BLaER1 treated with 17β-estradiol and CSF1 and Interleukin-3, amounts not matched to agents 10 nM and 100 nM (cell line): Measurements from ENCODE around the gene CNTLN.
"Not testable (repeated sequence)": the region's sequence is repeated elsewhere in the genome, so short reads cannot be mapped to it uniquely, and the experiment has no call there.

ENCODE experiments used
- H3K27ac ChIP-seq, 11 experiments: shearing (Covaris generic); formaldehyde crosslinking; 2 replicates each; pipeline ENCODE4 v1.8.1; 2022
- H3K27me3 ChIP-seq, 11 experiments: shearing (Covaris generic); formaldehyde crosslinking; 2 replicates each; pipeline ENCODE4 v1.8.1; 2022
- H3K36me3 ChIP-seq, 11 experiments: shearing (Covaris generic); formaldehyde crosslinking; 2 replicates each; pipeline ENCODE4 v1.8.1; 2022
- H3K4me1 ChIP-seq, 10 experiments: shearing (Covaris generic); formaldehyde crosslinking; 2 replicates each; pipeline ENCODE4 v1.8.1; 2022
- H3K4me2 ChIP-seq, 11 experiments: shearing (Covaris generic); formaldehyde crosslinking; 2 replicates each; pipeline ENCODE4 v1.8.1; 2022
- H3K4me3 ChIP-seq, 10 experiments: shearing (Covaris generic); formaldehyde crosslinking; 2 replicates each; pipeline ENCODE4 v1.8.1; 2022
- H3K9ac ChIP-seq, 11 experiments: shearing (Covaris generic); formaldehyde crosslinking; 2 replicates each; pipeline ENCODE4 v1.8.1; 2022
- H3K9me3 ChIP-seq, 11 experiments: shearing (Covaris generic); formaldehyde crosslinking; replicated peaks in 1 of 11; 2 replicates each; pipeline ENCODE4 v1.8.1; 2022
- H4K20me1 ChIP-seq, 11 experiments: shearing (Covaris generic); formaldehyde crosslinking; 2 replicates each; pipeline ENCODE4 v1.8.1; 2022
- Cebpa-rat ChIP-seq, 11 experiments: shearing (Covaris generic); IDR thresholded peaks; 2 replicates each; pipeline ENCODE4 v1.8.1; 2022

The CNTLN gene

DNA sequence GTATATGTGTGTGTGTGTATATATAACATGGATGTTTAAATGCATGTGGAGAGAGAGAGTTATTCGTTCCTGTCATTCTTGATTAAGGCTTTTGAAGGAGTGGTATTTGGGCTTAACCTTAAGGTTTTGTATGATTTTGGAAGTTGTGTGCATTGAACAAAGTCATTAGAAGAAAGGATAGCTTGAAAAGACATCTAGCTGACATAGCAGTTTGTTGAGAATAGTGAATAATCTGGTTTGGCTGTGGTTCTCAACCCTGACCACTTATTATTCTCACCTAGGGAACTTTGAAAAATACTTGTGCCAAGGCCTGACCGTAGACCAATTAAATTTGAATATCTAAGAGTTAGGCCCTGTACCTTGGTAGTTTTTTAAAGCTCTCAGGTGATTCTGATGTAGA lies 303.0 kb downstream of the CNTLN start:
- TF ChIP-seq Cebpa-rat (IDR thresholded peaks at IDR 0.05) = no peak
- H3K9me3 ChIP-seq = peaks cover 12 to 24% (median 17%) of the 10 kb centered on the region in 11 experiments
- H4K20me1 ChIP-seq = no peaks in the 10 kb centered on the region
- no peak overlapping the region for H3K4me2 ChIP-seq
- no peak overlapping the region for H3K4me3 ChIP-seq
- H3K4me1 ChIP-seq = no peaks in the 10 kb centered on the region
- H3K27me3 ChIP-seq = no peaks in the 10 kb centered on the region
- H3K36me3 ChIP-seq = peaks cover 0 to 14% (median 0%) of the 10 kb centered on the region in 11 experiments; a peak in 5 of 22 replicates
- no peak overlapping the region for H3K9ac ChIP-seq
- H3K27ac ChIP-seq = no peak overlapping the region

DNA sequence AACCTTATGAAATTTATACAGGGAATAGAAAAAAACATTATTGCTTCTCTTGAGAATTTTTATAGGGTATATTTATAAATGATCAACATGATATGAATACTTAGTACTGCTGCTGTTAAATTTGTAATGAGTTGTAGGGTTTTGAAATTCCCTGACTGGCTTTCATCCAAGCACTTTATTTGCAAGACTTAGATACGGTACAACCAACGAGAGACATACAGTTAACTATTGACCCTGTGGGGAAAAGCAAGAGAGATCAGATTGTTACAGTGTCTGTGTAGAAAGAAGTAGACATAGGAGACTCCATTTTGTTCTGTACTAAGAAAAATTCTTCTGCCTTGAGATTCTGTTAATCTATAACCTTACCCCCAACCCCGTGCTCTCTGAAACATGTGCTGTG lies 310.3 kb downstream of the CNTLN start:
- not testable (repeated sequence) for H3K27ac ChIP-seq, H3K4me2 ChIP-seq, H4K20me1 ChIP-seq, H3K4me1 ChIP-seq, H3K27me3 ChIP-seq, H3K4me3 ChIP-seq, H3K9ac ChIP-seq
- Histone ChIP-seq H3K36me3 (peaks cover 0 to 12% (median 5%) of the 10 kb centered on the region in 11 experiments; a peak in 8 of 22 replicates), H3K9me3 (peaks cover 9 to 11% (median 10%) of the 10 kb centered on the region in 11 experiments)

DNA sequence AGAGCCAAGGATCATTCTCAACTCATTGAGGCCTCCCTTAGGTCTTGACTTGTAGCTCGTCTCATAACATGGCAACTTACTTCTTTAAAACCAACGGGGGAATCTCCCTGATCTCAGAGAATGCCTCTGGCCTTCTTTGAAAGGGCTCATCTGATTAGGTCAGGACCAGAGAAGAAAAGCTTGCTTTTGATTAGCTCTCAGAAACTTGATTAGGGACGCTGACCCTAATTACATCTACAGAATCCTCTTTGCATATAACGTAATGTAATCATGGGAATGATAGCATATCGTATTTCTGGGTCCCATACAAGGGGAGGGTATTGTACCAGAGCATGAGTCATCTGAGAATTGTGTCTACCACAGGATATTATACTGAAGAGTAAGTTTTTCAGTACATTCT lies 318.9 kb downstream of the CNTLN start:
- Histone ChIP-seq H4K20me1 (no peaks in the 10 kb centered on the region), H3K27ac (no peak overlapping the region), H3K4me2 (no peak overlapping the region), H3K36me3 (no peaks in the 10 kb centered on the region), H3K9ac (no peak overlapping the region), H3K4me3 (no peak overlapping the region), H3K4me1 (no peaks in the 10 kb centered on the region), H3K9me3 (no peaks in the 10 kb centered on the region), H3K27me3 (no peaks in the 10 kb centered on the region)
- TF ChIP-seq Cebpa-rat (IDR thresholded peaks at IDR 0.05) = no peak

DNA sequence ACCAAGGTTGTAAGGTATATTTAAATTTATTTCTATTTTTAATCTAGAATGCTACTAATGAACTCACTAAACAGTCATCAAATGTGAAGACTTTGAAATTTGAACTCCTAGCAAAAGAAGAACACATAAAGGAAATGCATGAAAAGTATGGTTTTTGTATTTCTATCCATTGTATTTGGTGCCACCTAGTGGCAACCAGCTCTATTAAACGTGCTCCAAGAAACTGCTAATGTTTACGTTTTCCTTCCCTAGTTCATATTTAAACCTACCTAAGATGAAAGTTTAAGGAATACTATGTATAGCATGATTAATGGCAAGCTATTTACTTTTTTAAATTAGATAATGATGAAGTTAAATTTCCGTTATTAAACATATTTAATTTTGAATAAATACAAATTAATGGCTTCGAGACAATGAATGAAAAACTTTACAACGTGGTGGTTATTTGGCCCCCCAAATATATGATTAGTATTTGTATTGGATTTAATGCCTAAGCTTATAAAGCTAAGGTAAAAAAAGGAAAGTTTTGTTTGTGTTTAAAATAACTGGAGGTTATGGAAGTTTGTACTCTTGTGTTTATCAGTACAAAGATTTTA lies 328.1 kb downstream of the CNTLN start:
- H3K9me3 ChIP-seq = no peaks in the 10 kb centered on the region
- no peak overlapping the region for H3K27ac ChIP-seq
- no peaks in the 10 kb centered on the region for H4K20me1 ChIP-seq
- no peak overlapping the region for H3K4me2 ChIP-seq
- no peak overlapping the region for H3K9ac ChIP-seq
- no peaks in the 10 kb centered on the region for H3K4me1 ChIP-seq
- H3K4me3 ChIP-seq = no peak overlapping the region
- H3K36me3 ChIP-seq = peaks cover 0 to 15% (median 5%) of the 10 kb centered on the region in 11 experiments; a peak in 7 of 22 replicates
- no peaks in the 10 kb centered on the region for H3K27me3 ChIP-seq
- no peak for TF ChIP-seq Cebpa-rat (IDR thresholded peaks at IDR 0.05)

DNA sequence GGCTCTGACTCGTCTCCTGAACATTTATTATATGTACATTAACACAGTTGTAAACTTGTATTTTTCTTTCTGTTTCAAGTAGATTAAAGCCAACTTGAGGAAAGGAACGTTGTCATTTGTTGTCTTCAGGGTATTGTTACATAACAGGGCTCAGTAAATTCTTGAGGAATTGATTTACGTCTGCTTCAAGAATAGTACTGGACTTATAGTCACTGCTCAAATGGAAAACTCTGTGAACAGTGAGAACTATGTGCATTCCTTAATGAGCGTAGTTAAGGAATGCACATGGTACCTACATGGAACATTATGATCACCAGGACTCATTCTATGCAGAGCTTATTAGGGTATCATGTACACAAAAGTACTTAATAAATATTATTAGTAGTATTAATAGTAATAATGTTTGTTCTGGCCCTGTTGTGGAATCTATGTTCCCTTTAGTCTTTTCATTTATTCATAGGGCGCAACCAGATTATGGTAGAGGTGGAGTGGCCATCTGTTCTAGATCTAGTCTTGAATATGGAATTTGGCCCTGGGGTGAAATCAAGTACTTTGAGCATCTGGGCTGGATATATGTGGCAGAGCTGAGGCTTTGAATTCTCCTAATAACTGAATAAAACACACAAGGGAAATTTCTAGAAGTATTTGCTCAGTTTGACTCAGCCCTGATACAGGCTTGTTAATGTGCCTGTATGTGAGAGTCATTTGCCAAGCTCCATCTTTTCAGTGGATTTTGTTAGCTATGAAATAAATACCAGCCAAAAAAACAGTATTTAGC lies 335.4 kb downstream of the CNTLN start:
- Histone ChIP-seq H3K9ac (no peak overlapping the region), H3K9me3 (no peaks in the 10 kb centered on the region), H3K4me3 (no peak overlapping the region), H3K4me1 (no peaks in the 10 kb centered on the region), H3K27me3 (no peaks in the 10 kb centered on the region), H4K20me1 (no peaks in the 10 kb centered on the region), H3K36me3 (peaks cover 0 to 16% (median 5%) of the 10 kb centered on the region in 11 experiments; a peak in 7 of 22 replicates), H3K4me2 (no peak overlapping the region), H3K27ac (no peak overlapping the region)
- TF ChIP-seq Cebpa-rat (IDR thresholded peaks at IDR 0.05) = no peak

DNA sequence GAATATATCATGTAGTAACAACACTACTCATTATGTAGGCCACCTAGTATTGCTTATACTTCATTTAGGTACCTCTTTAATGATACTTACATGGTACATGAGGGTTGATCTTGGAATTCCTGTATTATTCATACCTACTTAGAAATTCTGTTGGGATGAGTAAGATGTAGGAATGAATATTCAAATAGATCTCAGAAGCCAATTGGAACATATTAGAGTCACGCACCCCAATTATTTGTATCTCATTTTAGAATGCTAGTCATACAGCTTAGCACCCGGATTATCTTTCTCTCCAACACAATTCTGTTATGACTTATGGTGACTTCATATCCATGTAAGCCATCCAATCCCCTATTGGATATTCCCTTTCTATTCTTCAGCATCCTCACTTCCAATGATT lies 337.3 kb downstream of the CNTLN start:
- no peak for TF ChIP-seq Cebpa-rat (IDR thresholded peaks at IDR 0.05)
- Histone ChIP-seq H4K20me1 (no peaks in the 10 kb centered on the region), H3K4me3 (no peak overlapping the region), H3K36me3 (peaks cover 0 to 11% (median 6%) of the 10 kb centered on the region in 11 experiments; a peak in 5 of 22 replicates), H3K9me3 (no peaks in the 10 kb centered on the region), H3K9ac (no peak overlapping the region), H3K27me3 (no peaks in the 10 kb centered on the region), H3K4me2 (no peak overlapping the region), H3K27ac (no peak overlapping the region), H3K4me1 (no peaks in the 10 kb centered on the region)

DNA sequence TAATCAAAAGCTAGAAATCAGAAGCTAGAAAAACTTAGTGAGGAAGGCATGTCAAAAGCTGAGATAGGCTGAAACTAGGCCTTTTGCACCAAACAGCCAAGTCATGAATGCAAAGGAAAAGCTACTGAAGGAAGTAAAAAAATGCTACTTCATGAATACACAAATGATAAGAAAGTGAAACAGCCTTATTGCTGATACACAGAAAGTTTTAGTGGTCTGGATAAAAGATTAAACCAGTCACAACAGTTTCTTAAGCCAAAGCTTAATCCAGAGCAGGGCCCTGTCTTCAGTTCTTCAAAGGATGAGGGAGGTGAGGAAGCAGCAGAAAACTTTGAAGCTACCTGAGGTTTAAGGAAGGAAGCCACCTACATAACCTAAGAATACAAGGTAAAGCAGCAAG lies 341.6 kb downstream of the CNTLN start:
- Histone ChIP-seq H4K20me1 (no peaks in the 10 kb centered on the region), H3K9me3 (no peaks in the 10 kb centered on the region)
- TF ChIP-seq Cebpa-rat (IDR thresholded peaks at IDR 0.05) = no peak

DNA sequence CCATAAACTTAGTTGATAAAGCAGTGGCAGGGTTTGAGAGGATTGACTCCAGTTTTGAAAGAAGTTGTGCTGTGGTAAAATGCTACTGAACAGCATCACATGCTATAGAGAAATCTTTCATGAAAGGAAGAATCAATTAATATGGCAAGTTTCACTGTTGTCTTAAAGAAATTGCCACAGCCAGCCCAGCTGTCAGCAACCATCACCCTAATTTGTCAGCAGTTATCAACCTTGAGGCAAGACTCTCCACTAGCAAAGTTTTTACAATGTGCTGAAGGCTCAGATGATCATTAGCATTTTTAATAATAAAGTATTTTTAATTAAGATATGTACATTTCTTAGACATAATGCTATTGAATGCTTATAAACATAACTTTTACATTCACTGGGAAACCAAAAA lies 343.0 kb downstream of the CNTLN start:
- Histone ChIP-seq H3K4me3 (no peak overlapping the region), H3K27ac (no peak overlapping the region), H3K9ac (no peak overlapping the region), H4K20me1 (no peaks in the 10 kb centered on the region), H3K4me1 (no peaks in the 10 kb centered on the region), H3K4me2 (no peak overlapping the region), H3K27me3 (no peaks in the 10 kb centered on the region), H3K36me3 (0 out of 22 replicates have a peak, but pooled peaks cover 0 to 5% (median 0%) of the 10 kb centered on the region in 11 experiments), H3K9me3 (no peaks in the 10 kb centered on the region)
- no peak for TF ChIP-seq Cebpa-rat (IDR thresholded peaks at IDR 0.05)

More for the DNA sequence above, 341.6 kb downstream of the CNTLN start:
- Histone ChIP-seq H3K4me2 (no peak overlapping the region), H3K27ac (no peak overlapping the region), H3K36me3 (0 out of 22 replicates have a peak, but pooled peaks cover 0 to 5% (median 0%) of the 10 kb centered on the region in 11 experiments), H3K4me1 (no peaks in the 10 kb centered on the region), H3K9ac (no peak overlapping the region), H3K27me3 (no peaks in the 10 kb centered on the region), H3K4me3 (no peak overlapping the region)

DNA sequence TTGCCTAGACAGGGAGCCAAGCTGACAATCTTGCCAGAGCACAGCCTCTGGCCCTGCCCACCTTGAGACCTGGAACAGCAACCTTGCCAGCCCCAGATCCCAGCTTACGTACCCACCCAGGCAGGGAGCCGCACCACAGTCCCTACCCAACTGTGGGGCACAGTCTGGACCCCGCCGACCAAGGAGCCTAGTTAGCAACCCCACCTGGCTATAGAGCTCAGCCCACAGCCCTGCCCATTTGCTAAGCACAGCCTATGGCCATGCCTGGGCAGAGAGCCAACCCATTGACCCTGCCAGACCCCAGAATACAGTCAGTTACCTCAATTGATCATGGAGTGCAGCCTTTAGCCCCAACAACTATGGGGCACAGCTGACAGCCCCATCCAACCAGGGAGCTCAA lies 346.1 kb downstream of the CNTLN start:
- Histone ChIP-seq H3K9me3 (no peaks in the 10 kb centered on the region), H3K9ac (no peak overlapping the region), H3K4me2 (no peak overlapping the region), H3K4me3 (no peak overlapping the region), H4K20me1 (no peaks in the 10 kb centered on the region), H3K27ac (no peak overlapping the region), H3K36me3 (0 out of 22 replicates have a peak, but pooled peaks cover 0 to 5% (median 0%) of the 10 kb centered on the region in 11 experiments), H3K4me1 (no peaks in the 10 kb centered on the region), H3K27me3 (no peaks in the 10 kb centered on the region)
- TF ChIP-seq Cebpa-rat (IDR thresholded peaks at IDR 0.05) = no peak

DNA sequence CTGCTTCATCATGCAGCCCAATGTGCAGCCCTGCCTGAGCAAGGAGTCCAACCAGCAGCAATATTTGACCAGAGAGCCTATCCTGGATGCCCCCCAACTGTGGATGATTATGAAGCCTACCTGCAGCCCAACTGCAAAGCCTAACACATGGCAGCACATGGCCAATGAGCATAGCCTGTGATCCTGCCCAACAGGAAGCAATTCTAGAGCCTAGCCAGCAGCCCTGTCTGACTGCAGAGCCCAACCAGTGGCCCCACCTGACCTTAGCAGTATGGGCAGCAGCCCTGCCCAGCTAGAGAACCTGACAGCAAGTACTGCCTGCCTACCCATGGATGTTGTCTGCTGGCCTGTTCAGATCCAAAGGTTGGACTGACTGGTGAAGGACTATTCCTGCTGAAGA lies 346.7 kb downstream of the CNTLN start:
- no peak for TF ChIP-seq Cebpa-rat (IDR thresholded peaks at IDR 0.05)
- Histone ChIP-seq H3K4me1 (no peaks in the 10 kb centered on the region), H3K27me3 (no peaks in the 10 kb centered on the region), H3K27ac (no peak overlapping the region), H3K9me3 (no peaks in the 10 kb centered on the region), H3K4me2 (no peak overlapping the region), H3K36me3 (0 out of 22 replicates have a peak, but pooled peaks cover 0 to 4% (median 0%) of the 10 kb centered on the region in 11 experiments), H4K20me1 (no peaks in the 10 kb centered on the region), H3K4me3 (no peak overlapping the region), H3K9ac (no peak overlapping the region)
